HG02884 (cell line): ENCODE results near the gene DNAH17.

ENCODE experiments used
- ATAC-seq: cut with Tn5 transposase; IDR thresholded peaks from one replicate; pipeline ENCODE4 v1.9.1; 2021; ENCODE audit warnings: mild to moderate bottlenecking, moderate library complexity; ENCODE audit not compliant: unreplicated experiment

The DNAH17 gene

DNA sequence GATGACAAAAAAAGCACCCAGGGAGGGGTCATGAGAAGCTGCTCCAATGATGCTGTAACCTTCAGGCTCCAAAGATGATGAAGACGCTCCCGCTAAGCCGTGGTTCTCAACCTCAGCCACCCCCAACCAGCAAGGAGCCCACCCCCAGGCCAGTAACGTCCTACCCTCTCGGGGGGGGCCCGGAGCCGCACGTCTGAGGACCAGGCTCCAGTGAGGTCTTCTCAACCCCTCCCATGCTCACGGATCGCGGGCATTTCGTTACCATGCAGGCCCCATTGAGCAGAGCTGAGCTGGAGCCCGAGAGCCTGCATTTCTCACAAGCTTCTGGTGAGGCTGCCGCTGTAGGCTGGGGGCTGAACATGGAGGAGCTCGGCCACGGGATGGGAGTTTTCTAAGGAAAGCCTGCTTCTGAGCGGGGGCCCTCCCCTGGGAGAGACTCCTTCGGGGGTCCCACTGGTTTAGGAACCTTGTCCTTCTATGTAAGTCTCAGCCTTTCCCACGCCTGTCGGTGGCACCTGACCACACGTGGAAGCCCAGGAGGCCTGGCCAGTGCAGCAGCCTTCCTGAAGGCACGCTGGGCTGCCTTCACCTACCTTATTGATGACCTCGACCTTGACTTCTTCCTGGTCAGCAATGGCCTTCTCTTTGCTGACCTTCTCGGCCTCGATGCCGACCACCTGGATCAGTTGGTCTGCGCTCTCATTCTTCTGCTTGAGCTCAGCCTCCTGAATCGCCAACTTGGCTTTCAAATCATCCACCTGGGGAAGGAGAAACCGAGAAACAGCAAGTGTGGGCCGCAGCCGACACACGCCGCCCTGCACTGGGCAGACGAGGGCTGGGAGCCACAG lies 116.0 kb downstream of the DNAH17 start:
- no peak for ATAC-seq

DNA sequence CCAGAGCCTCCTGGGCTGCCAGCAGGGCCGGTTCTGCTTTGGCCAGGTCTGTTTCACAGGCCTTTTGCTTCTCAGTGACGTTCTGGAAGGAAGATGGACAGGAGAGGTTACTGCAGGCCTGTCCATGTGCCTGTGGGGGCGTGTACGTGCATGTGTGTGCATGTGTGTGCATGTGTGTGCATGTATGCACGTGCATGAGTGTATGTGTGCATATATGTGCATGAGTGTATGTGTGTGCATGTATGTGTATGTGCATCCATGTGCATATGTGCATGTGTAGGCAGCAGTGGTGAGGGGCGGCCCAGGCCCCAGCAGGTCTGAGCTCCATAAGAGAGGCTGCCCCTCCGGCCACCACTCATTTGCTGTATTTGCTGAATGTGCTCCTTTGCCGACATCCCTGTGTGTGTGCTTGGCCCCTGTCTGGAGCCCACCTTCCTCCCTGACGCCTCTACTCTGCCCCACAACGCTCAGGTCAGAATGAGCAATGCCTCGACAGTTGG lies 117.0 kb downstream of the DNAH17 start:
- ATAC-seq = no peak

DNA sequence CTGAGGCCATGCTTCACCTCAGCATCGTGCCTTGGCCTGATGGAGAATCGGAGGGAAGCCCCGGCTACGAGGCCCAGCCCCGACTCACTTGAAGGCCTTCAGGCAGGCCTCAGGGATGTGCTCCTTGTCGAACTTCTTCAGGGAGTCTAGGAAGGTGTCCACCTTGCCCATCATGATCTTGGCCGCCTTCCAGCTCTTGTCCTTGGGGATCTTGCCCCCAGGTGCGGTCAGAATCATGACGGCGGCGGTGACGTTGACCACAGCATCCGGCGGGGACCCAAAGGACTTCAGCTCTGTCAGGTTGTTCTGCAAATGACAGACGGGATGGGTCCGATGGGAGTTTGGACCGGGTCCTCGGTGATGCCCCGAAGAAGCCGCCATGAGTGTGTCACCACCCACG lies 117.5 kb downstream of the DNAH17 start:
- no peak for ATAC-seq

GRCh38 chr17:78458736-78459335 lies 118.4 kb downstream of the DNAH17 start:
- no peak for ATAC-seq

DNA sequence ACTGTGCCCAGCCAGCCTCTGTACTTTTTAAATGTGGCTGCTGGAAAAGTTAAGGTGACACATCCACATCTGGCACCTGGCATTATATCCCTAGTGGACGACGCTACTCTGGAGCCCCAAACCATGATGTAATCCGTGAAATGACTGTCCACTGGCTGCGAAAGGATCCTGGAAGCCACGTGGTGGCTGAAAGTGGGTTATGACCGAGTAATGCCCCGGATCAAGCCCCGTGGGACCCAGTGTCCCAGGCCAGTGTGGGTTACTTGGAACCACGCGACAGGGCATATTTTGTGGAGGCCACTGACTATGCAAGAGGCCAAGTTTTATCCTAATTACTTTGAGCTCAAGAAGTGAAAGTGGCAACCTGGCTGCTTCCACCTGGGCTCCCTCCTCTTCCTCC lies 119.1 kb downstream of the DNAH17 start:
- no peak for ATAC-seq

GRCh38 chr17:78454346-78454745 lies 122.8 kb downstream of the DNAH17 start:
- no peak for ATAC-seq

GRCh38 chr17:78451753-78452152 lies 125.4 kb downstream of the DNAH17 start:
- ATAC-seq = no peak

DNA sequence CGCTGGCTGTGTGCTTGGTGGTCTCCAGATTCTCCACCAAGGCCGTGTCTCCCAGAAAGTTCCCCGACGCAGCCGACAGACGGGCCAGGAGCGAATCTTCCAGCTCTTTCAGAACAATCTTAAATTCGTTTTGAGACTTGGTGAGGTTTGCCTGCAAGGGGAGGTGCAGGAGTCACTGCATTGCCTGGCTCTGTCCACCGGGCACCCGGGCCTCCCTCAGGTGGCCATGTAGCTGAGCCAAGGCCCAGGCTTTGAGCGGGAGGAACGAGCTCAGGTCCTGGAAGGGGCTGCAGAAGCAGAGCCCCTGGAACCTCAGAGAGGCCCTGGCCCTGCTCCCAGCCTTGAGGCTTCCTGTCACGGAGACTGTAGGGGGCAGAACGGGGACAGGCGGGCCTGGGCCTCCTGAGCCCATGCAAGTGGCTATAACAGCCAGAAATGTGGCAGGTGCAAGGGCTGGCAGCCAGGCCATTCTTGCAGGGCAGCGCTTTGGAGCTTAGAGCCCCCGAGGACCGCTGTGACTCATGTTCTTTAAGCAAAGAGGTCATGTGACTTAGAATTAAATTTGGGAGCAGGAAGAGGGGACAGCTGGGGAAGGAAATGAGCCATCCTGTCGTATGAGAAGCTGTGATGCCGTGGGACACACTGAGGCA lies 126.4 kb downstream of the DNAH17 start:
- no peak for ATAC-seq

DNA sequence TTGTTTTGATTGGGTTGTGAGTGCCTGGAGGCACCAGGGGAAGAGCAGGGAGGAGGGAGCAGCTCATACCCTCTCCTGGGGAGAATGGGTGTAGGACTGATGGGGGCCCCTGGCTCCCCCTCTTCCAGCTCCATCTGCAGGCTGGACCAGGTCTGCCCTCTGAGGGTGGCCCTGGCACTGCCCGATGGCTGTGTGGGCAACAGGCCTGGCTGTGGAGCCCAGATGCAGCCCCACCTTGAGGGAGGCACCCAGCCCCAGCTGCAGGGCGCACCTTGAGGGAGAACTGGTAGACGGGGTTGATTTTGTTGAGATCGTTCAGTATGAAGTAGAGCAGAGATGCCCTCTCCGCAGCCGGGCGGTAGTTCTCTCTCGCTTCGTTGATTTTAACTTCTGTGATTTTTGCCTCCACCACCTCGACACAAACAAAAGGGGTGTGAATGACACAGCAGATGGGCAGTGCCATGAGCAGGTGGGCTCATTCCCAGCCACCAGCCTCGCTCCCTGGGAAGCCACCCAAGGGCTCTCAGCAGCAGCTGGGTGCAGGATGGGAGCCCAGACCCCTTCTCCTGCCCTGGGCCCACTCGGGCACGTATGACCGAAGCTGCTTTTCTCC lies 127.1 kb downstream of the DNAH17 start:
- no peak for ATAC-seq

GRCh38 chr17:78448356-78448993 lies 128.7 kb downstream of the DNAH17 start:
- ATAC-seq = no peak

- no peak for ATAC-seq
Measured at GRCh38 chr17:78446833-78447232, 130.4 kb downstream of the DNAH17 start.

GRCh38 chr17:78444392-78444791 lies 132.8 kb downstream of the DNAH17 start:
- no peak for ATAC-seq

DNA sequence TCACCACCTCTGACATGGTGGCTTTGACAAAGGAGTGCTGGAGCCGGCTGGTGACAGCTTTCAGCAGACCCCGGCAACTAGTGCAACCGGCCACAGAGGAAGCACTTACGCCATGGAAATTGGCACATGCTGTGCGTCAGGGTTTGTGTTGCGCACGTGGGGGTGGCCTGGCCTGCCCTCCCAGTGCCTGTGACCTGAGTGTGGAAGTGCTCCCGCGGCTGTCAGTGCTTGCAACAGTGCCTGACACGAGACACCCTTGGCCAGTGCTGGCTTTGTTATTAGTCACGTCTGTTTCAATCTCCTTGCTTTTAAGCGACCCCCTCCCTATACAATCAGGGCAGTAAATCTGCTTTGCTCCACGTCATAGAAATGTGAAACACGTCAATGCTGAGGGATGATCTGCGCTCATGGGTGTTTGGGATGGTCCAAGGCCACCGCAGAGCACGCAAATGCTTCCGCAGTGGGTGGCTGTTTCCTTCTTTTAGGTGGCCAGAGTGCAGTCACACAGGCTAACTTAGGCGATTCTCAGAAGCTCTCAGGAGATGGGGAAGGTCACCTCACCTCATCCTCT lies 134.5 kb downstream of the DNAH17 start:
- no peak for ATAC-seq

DNA sequence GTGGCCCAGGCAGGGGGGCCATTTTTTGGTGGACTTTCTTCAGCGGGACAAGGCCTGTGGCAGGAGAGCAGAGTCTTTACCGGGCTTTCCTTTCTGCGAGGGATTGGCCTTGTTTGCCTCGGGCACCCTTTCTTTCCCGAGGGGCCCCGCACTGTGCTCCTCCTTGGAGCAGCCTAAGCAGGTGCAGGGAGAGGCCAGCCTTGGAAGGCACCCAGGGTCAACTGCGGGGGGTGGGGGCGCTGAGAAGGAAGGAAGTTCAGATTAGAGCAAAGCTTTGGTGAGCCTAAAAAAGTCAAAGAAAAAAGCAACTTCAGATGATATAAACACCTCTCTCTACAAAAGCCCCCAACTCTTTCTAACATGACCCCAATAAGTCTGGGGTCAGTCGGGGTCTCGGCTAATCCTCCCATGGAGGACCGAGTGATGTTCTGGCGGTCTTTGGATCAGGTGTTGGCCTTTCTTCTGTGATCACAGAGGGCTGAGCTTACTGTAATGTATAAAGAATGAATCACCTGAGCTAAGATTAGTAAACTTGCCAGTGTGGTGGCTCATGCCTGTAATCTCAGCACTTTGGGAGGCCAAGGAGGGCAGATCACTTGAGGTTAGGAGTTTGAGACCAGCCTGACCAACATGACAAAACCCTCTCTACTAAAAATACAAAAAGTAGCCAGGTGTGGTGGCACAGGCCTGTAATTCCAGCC lies 135.8 kb downstream of the DNAH17 start:
- no peak for ATAC-seq

GRCh38 chr17:78438694-78439325 lies 138.4 kb downstream of the DNAH17 start:
- no peak for ATAC-seq

- ATAC-seq = no peak
Measured at GRCh38 chr17:78438271-78438691, 138.9 kb downstream of the DNAH17 start.

GRCh38 chr17:78437508-78438169 lies 139.6 kb downstream of the DNAH17 start:
- no peak for ATAC-seq

DNA sequence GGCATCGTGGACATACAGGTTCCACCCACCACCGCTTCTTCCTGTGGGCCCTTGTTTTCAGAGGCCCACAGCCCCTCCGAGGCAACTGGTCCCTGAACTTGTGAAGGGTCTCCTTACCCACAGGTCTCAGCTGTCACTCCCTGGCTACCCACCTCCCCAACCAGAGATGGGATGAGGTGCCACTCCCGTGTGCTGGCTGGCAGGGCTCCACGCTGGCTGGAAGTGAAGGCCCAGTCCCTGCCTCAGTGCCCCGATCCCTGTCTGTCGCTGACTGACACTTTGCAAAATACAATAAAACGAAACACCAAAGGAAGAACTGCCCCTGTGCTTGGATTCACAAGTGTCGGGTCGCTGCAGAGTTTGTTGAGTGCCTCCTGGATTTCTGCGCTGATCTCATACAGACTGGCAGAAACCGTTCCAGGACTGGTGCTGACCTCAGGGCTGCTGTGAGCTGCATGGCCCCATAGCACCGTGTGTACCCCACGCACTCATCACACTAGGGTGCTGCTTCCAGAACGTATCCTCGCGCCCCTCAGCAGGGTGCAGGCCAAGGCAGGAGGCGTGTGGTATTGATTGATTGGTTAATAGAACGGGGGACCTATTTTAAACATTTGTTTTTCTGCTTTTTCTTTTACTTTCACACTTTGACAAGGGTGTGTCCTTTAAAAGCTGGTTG lies 141.7 kb downstream of the DNAH17 start:
- ATAC-seq = no peak
